Endometrial microvascular endothelial cells (primary cell): ENCODE measurements around the gene ZFPM1. TPM values are rescaled to one million over a fixed set of nuclear protein-coding genes. Genes with fewer than 3 reads are reported as not detected.

Source experiments
- in situ Hi-C: cut with HindIII; loops from 2 replicates; pipeline ENCODE4 v1.10.0; 2017; ENCODE audit warnings: low sequenced_read_pairs, low pct_unique_long_range_greater_than_20kb; ENCODE audit errors: inconsistent ontology term
- total RNA-seq: library from RNA; depleted of rRNA; stranded (reverse); fragments of >200 nt; gene quantifications from one replicate; pipeline ENCODE4 v1.2.3, GENCODE V29; 2015; ENCODE audit errors: inconsistent ontology term

The ZFPM1 gene
- total RNA-seq, 1 donor from 2014 or later = 1.2 TPM

DNA sequence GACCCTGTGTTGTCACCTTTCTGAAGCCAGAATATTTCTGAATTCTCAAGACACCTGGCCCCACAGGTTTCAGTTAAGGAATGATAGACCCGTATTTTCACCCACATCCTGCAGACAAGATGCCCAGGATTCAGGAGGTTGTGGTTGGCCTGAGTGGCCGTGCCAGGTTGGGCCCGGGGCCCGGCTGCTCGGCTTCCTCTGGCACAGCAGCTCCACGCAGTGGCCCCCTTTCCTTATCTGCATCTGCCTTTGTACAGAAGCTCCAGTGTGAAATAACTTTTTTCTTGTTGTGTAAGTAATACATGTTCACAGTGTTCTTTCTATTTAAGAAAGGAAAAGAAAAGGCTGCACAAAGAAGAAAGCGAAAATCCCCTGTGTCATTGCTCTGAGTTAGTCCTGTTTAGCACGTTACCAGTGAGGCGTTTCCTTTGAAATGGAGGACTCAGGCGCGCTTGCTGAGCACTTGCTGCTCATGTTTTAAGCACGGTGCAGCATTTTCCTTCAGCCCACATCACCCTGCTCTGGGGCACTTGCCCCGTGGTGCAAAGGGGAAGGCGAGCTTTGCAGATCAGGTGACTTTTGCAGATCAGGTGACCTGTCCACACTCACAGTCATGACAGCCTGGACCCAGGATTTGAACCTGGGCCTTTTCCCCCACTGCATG, 130.0 kb downstream of the ZFPM1 start:
- in situ Hi-C loops = no loop called here

- in situ Hi-C loops = no loop called here
These were observed 131.6 kb downstream of the ZFPM1 start for GRCh38 chr16:88584676-88585075.

DNA sequence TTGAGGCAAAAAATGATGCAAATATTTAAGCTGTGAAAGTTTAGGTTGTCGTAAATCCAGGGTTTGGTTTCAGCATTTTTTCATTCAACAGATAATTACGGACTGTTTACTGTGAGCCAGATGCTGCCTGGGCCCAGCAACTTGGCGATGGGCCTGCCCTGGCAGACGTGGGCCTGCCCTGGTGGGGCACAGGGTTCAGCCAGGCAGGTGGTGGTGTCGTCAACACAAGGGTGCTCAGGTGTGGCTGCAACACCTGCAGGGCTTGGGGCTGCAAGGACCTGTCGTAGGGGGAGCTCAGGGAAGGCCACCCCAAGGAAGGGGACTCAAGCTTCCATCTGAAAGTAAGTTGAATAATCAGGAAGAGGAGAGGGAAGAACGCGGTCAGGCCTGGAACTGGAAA, 132.2 kb downstream of the ZFPM1 start:
- in situ Hi-C loops = no loop called here

DNA sequence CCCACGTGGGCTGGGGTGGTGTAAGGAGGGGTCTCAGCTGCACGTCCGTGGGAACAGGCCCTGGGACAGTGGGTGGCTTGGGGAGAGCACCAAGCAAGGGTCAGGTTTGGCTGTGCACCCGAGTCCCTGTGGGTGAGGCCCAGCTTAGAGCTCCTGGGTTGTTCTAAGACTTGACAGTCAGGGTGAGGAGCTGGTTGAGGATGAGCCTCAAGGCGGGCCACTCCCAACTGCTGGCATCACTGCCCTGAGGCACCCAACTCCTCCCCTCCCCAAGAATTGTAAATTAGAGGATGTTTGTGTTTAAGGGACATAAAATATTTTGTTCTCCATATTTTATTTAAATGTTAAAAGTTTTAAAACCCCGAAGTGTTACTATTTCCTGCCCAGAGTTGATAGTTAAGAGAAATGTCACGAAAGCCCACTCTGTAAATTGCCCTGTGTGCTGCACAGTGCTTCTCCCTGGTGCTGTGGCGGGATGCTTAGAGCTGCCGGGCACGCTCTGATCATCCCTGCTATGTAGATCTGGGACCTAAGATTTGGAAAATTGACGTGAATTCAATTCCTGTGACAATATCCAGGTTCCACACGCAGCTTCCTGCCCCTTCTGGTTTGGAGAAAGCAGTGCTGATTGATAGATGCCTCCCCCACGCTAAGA, 133.0 kb downstream of the ZFPM1 start:
- in situ Hi-C loops = no loop called here

Other genes with a start within 250 kb of the ZFPM1 start
- gene ZNF469, start 70.3 kb upstream of the ZFPM1 start, total RNA-seq = 1.6 TPM
- 13.1 TPM for gene ZC3H18, start 117.1 kb downstream of the ZFPM1 start, total RNA-seq
- not detected for gene IL17C, start 185.3 kb downstream of the ZFPM1 start, total RNA-seq
- gene CYBA, start 197.8 kb downstream of the ZFPM1 start, total RNA-seq = 159 TPM
- gene MVD, start 209.8 kb downstream of the ZFPM1 start, total RNA-seq = 28.0 TPM
- not detected for gene SNAI3, start 233.2 kb downstream of the ZFPM1 start, total RNA-seq